Measurements from ENCODE around the gene NMRAL1. TPM values are rescaled to one million over a fixed set of nuclear protein-coding genes. Genes with fewer than 3 reads are reported as not detected.

NMRAL1 gene
- total RNA-seq, 1 experiment from 2014 or later: 2.2 TPM

- Histone ChIP-seq H3K9me3 (replicated peaks) (no peaks in the 10 kb centered on the region), H3K27me3 (no peaks in the 10 kb centered on the region), H3K4me3 (no peak overlapping the region), H3K36me3 (no peaks in the 10 kb centered on the region), H3K27ac (peak overlapping the region; percentile 68), H3K4me1 (peaks cover 61% of the 10 kb centered on the region)
- no peak for DNase-seq
Measured at GRCh38 chr16:4412159-4412558, 62.3 kb downstream of the NMRAL1 start.

Other genes starting within 250 kb of the NMRAL1 start
- 68.3 and 71.0 TPM in 2 replicates for gene SRL, start 232.5 kb downstream of the NMRAL1 start, total RNA-seq (2014; rRNA removed; shearing (Covaris generic))
- 31.2 and 34.1 TPM in 2 replicates for gene TFAP4, start 201.6 kb downstream of the NMRAL1 start, total RNA-seq (2014; rRNA removed; shearing (Covaris generic))
- 1.6 and 1.9 TPM in 2 replicates for gene GLIS2, start 158.6 kb downstream of the NMRAL1 start, total RNA-seq (2014; rRNA removed; shearing (Covaris generic))
- 21.8 and 28.9 TPM in 2 replicates for gene PAM16, start 123.3 kb downstream of the NMRAL1 start, total RNA-seq (2014; rRNA removed; shearing (Covaris generic))
- gene VASN, start 102.8 kb downstream of the NMRAL1 start, total RNA-seq (2014; rRNA removed; shearing (Covaris generic)): 0.18 and 0.28 TPM in 2 replicates
- 48.2 and 49.7 TPM in 2 replicates for gene CORO7, start 58.0 kb downstream of the NMRAL1 start, total RNA-seq (2014; rRNA removed; shearing (Covaris generic))
- 55.4 and 56.7 TPM in 2 replicates for gene DNAJA3, start 48.8 kb downstream of the NMRAL1 start, total RNA-seq (2014; rRNA removed; shearing (Covaris generic))
- gene HMOX2, start 1.8 kb upstream of the NMRAL1 start, total RNA-seq (2014; rRNA removed; shearing (Covaris generic)): 22.0 and 24.2 TPM in 2 replicates
- gene CDIP1, start 64.1 kb upstream of the NMRAL1 start, total RNA-seq (2014; rRNA removed; shearing (Covaris generic)): 28.6 and 31.0 TPM in 2 replicates
- gene C16orf96, start 81.7 kb upstream of the NMRAL1 start, total RNA-seq (2014; rRNA removed; shearing (Covaris generic)): not detected in 2 replicates
- 5.5 and 8.7 TPM in 2 replicates for gene UBALD1, start 140.3 kb upstream of the NMRAL1 start, total RNA-seq (2014; rRNA removed; shearing (Covaris generic))
- gene MGRN1, start 150.2 kb upstream of the NMRAL1 start, total RNA-seq (2014; rRNA removed; shearing (Covaris generic)): 11.6 and 13.8 TPM in 2 replicates
- gene NUDT16L1, start 218.9 kb upstream of the NMRAL1 start, total RNA-seq (2014; rRNA removed; shearing (Covaris generic)): 22.3 and 23.6 TPM in 2 replicates